Stimulated activated CD4-positive, alpha-beta T cell treated with anti-CD3 and anti-CD28 coated beads, Interleukin-4, amount 100 ng/mL, for 1 hour (primary cell): ENCODE measurements around the gene WDR76.
"Not testable (repeated sequence)": the region's sequence is repeated elsewhere in the genome, so short reads cannot be mapped to it uniquely, and the experiment has no call there.

Experiments
- DNase-seq: peaks from one replicate; pipeline ENCODE4 v3.0.0-alpha.2; 2020

WDR76 gene

DNA sequence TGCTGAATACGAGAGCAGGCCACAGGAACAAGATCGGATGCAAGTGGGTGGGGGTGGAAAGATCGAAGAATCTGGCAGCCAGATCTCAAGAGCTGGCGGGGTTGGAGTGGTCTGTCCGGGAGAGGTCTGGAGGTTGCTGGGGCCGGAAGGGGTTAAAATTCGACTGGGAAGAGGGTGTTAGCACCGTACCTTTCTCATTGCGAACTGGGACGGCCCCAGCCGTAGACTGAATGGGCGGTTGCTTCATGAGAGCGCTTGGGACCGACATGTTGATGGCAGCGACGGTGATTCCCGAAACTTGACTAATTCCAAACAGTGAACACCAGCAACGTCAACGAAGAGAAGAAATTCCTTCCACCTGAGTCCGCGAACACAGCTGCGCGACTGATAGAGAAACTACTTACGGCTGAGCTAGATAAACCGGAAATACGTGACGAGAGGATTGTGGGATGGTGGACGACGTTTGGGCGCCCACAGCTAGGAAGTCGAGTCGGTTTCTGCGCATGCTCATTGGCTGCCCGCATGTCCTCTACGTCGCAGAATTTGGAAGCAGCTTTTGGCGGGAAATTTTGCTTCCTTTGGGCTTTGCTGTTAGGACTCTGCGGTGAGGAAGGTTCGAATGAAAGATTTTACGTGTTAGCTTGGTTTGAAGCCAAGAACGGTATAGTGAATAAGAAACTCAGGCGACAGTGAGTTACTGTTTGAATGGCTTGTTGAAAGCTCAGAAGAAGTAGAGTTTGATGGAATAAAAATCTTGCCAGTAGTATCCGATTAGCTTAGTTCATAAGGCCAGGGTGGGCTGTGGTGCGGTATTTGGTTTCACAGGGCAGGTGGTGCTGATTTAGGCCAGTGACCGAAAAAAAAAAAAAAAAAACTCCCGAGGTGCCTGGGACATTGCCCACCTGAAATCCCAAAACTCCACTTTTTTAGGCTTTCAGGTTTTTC is 2.2 kb upstream of the WDR76 start, which contains the start of gene MFAP1:
Gene MFAP1 (minus strand): TSS at position 389 of the 945 bp plus-strand sequence. CDS start 121 bp downstream, at position 268.
- DNase-seq = peak; percentile 87

- DNase-seq = not testable (repeated sequence)
These were observed 1.5 kb upstream of the WDR76 start for GRCh38 chr15:43825305-43825704.

GRCh38 chr15:43826029-43826507 is 734 bp upstream of the WDR76 start:
- DNase-seq = no peak

DNA sequence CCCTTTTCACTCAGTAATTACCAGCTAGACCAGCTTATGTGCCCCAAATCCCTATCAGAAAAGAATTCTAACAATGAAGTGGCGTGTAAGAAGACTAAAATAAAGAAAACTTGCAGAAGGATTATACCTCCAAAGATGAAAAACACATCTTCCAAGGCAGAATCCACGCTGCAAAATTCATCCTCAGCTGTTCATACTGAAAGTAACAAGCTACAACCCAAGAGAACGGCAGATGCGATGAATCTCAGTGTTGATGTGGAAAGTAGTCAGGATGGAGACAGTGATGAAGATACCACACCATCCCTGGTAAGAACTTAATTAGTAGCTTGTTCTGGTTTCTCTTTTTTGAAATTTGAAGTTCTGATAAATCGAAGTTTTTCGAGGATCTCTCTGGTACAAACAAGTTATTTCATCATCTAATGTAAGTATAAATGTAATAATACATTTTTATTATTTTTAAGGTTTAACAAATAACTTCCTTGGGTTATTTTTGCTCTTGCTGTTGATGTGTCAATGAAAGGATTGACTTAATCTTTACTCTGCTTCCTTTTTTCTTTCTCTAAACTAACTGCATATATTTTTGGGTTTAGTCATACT is 1.4 kb downstream of the WDR76 start:
- DNase-seq = no peak

DNA sequence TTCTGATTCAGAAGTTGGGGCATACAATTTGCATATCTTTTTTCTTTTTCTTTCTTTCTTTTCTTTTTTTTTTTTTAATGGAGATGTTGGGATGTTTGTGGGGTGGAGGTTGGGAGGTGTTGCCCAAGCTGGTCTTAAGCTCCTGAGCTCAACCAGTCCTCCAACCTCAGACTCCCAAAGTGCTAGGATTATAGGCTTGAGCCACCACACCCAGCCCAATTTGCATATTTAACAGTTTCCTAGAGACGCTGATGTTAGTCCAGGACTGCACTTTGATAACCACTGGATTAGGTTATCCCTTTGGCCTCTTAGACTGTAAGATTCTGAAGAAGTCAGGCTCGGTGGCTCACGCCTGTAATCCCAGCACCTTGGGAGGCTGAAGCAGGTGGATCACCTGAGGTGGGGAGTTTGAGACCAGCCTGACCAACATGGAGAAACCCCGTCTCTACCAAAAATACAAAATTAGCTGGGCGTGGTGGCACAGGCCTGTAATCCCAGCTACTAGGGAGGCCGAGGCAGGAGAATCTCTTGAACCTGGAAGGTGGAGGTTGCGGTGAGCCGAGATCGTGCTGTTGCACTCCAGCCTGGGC is 3.2 kb downstream of the WDR76 start:
- not testable (repeated sequence) for DNase-seq

GRCh38 chr15:43830691-43831275 is 4.0 kb downstream of the WDR76 start:
- not testable (repeated sequence) for DNase-seq

DNA sequence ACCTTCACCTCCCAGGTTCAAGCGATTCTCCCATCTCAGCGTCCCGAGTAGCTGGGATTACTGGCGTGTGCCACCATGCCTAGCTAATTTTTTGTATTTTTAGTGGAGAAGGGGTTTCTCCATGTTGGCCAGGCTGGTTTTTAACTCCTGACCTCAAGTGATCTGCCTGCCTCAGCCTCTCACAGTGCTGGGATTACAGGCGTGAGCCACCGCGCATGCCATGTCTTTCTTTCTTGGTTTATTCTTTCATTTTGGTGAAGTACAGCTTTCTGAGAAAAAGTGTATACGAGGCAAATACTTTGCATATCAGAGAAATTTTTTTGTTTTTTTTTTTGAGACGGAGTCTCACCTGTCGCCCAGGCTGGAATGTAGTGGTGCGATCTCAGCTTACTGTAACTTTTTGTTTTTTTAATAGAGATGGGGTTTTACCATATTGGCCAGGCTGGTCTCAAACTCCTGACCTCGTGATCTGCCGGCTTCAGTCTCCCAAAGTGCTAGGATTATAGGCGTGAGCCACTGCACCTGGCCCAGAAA is 4.8 kb downstream of the WDR76 start:
- DNase-seq = not testable (repeated sequence)

DNA sequence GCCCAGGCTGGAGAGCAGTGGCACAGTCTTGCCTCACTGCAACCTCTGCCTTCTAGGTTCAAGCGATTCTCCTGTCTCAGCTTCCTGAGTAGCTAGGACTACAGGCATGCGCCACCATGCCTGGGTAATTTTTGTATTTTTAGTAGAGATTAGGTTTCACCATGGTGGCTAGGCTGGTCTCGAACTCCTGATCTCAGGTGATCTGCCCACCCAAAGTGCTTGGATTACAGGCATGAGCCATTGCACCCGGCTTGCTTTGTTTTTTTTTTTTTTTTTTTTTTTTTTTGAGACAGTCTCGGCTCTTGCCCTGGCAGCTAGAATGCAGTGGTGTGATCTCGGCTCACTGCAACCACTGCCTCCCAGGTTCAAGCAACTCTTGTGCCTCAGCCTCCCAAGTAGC is 5.7 kb downstream of the WDR76 start:
- not testable (repeated sequence) for DNase-seq

GRCh38 chr15:43845421-43845820 is 18.6 kb downstream of the WDR76 start:
- no peak for DNase-seq

GRCh38 chr15:43851251-43851650 is 24.4 kb downstream of the WDR76 start:
- DNase-seq = no peak

DNA sequence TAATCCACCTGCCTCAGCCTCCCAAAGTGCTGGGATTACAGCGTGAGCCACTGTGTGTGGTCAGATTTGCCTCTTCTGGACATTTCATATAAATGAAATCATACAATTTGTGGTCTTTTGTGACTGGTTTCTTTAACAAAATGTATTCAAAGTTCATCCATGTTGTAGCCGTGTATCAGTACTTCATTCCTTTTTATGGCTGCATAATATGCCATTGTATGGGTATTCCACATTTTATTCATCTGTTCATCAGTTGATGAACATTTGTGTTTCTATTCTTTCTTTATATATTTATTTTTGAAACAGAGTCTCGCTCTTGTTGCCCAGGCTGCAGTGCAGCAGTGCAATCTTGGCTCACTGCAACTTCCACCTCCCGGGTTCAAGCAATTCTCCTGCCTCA is 25.8 kb downstream of the WDR76 start:
- DNase-seq = no peak

- no peak for DNase-seq
These were observed 28.0 kb downstream of the WDR76 start for GRCh38 chr15:43854801-43855200.

GRCh38 chr15:43859546-43859945 is 32.7 kb downstream of the WDR76 start:
- DNase-seq = no peak

DNA sequence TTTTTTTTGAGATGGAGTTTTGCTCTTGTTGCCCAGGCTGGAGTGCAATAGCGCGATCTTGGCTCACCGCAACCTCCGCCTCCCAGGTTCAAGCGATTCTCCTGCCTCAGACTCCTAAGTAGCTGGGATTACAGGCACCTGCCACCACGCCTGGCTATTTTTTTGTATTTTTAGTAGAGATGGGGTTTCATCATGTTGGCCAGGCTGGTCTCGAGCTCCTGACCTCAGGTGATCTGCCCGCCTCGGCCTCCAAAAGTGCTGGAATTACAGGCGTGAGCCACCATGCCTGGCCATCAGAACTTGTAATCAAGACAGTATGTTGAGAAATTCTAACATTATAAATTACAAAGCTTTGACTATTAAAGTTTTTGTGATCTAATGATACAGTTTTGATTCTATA is 39.8 kb downstream of the WDR76 start:
- not testable (repeated sequence) for DNase-seq

DNA sequence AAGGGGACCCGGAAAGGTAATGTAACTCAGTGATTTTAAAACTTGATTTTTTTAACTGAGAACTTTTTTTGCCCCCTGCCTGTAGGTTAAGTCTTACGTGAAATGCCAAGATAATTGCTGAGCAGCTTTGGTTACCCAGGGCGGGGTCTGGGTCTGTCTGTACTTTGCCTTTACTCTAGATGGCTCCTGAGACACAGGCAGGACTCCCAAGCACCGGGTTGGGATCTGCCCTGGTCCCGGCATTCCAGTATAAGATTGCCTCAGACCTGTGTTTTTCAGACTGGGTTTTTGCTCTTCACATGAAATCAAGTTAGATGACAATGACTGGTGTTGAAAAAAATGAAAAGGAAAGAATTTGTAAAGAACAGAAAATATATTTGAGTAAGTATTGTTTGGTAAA is 40.3 kb downstream of the WDR76 start:
- no peak for DNase-seq

- DNase-seq = no peak
These were observed 41.6 kb downstream of the WDR76 start for GRCh38 chr15:43868406-43868805.

GRCh38 chr15:43871835-43872234 is 45.0 kb downstream of the WDR76 start:
- DNase-seq = no peak

DNA sequence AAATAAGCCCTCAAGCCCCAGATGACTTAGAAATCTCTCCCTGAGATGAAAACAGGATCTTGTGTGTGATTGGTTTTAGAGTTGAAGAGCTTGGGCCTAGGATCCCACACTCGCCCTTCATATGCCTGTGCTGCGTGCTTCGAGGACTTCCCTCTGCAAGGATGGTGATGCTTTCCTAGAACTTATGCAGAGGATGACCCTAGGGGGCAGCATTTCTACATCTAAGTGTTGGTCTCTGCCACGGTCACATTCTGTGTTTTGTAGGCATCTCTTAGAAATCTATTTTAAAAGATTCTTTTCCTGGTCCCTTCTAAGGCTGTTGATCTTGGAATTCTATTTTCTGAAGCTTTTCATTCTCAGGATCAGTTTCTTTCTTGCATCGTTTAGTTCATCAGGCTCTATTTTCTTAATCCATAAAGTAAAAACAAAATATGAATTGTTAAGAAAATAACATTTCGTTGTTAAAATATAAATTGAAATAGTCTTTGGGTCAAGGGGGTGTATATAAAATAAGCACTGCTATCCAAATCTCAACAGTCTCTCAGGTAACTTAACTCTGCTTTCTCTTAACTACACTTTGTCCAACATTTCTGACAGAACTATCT is 45.7 kb downstream of the WDR76 start:
- DNase-seq = no peak

- DNase-seq = no peak
These were observed 46.8 kb downstream of the WDR76 start for GRCh38 chr15:43873651-43874050.

DNA sequence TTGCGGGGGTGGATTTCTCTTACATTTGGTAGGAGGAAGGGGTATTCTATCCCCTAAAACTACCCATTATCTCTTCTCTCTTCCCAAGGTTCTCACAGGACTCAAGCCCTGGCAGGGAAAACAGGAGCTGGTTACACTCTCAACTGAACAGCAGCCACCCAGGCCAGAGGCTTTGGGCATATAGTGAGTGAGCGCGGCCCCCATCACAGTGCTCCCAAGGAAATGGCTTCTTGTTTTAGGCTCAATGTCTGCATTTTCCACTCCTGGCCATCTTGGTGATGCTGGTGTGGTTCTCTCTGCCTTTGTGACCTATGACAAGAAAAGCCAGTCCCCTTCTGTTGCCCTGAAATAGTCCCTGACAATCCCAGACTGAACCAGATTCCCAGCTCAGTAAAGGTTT is 50.1 kb downstream of the WDR76 start:
- no peak for DNase-seq

DNA sequence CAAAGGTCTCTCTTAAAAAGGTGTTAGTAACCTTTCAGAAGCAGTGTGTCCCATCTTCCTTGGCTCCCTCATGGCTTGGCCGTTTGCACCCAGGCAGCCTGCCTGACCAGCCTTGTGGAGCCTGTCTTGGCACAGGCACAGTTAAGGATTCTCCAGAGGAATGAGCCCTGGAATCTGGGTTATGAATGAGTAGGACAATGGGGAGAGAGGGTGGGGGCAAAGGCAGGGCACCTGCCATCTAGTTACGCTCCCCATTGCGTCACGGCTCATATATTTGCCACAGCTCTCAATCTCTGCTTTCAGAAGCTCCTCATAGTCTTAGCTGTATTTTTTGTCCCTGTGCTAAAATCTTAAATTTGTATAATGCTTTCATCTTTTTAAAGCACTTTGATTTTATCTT is 50.6 kb downstream of the WDR76 start:
- DNase-seq = no peak

DNA sequence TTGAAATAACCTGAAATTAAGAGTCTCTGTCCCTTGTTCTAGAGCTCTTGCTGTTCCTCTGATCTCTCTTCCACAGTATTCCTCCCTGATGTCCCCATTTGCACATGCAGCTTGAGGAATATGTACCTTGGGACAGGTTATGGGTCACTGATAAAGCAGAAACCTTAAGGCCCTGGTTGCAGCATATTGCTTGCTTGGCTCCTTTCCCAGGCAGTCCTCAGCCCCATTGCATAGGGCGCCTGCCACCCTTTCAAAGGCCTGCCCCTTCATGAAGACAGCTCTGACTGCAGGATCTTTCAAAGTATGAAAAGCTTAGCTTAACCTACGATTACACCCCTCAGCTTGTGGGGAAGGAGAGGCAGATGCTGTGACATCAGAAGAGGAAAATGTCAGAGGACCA is 51.6 kb downstream of the WDR76 start:
- no peak for DNase-seq
